Tibial artery (tissue), 4 donors: ENCODE results near the gene XPNPEP1.

ENCODE experiments used
- DNase-seq, 2 donors: peaks; one replicate each; pipeline ENCODE4 v3.0.0-alpha.2; 2019
- H3K27ac ChIP-seq, 2 donors: fragments of 200-600 bp; sonication (generic) in 1 of 2; 1 replicate in 1 of 2; 2 replicates in 1 of 2; pipeline ENCODE4 v1.5.1; 2018 to 2019; ENCODE audit warnings: mild to moderate bottlenecking in 1 of 2
- H3K27me3 ChIP-seq, 2 donors: fragments of 200-600 bp; sonication (generic) in 1 of 2; one replicate each; pipeline versions ENCODE4 v1.5.1 to v1.6.0; 2016 to 2019
- H3K36me3 ChIP-seq, 3 donors: fragments of 200-600 bp; sonication (generic) in 2 of 3; one replicate each; pipeline ENCODE4 v1.5.1; 2016 to 2019; ENCODE audit warnings: mild to moderate bottlenecking in 2 of 3
- H3K4me1 ChIP-seq, 4 donors: fragments of 200-600 bp; sonication (generic) in 2 of 4; 1 replicate in 3 of 4; 2 replicates in 1 of 4; pipeline ENCODE4 v1.5.1; 2016 to 2019
- H3K4me3 ChIP-seq, 2 donors: fragments of 200-600 bp; sonication (generic) in 1 of 2; 1 replicate in 1 of 2; 2 replicates in 1 of 2; pipeline ENCODE4 v1.5.1; 2018 to 2019; ENCODE audit warnings: mild to moderate bottlenecking in 2 of 2
- H3K9me3 ChIP-seq, 3 donors: fragments of 200-600 bp; sonication (generic) in 1 of 3; one replicate each; pipeline ENCODE4 v1.5.1; 2016 to 2019
- CTCF ChIP-seq, 2 experiments: fragments of 200-600 bp in 1 of 2; fragments of 450-650 bp in 1 of 2; IDR thresholded peaks; one replicate each; pipeline ENCODE4 v1.5.1; 2017 to 2019; ENCODE audit warnings: antibody characterized with exemption in 2 of 2, mild to moderate bottlenecking in 1 of 2, moderate library complexity in 1 of 2
- intact Hi-C: fragments of 100-400 bp; cut with DNase I; formaldehyde crosslinking; loops from one replicate; pipeline ENCODE4 v1.15.0; 2023; ENCODE audit warnings: low total_unique reads

Gene XPNPEP1

GRCh38 chr10:109820620-109821405 lies 102.5 kb downstream of the XPNPEP1 start:
- H3K27ac ChIP-seq = no peak overlapping the region
- H3K9me3 ChIP-seq = no peaks in the 10 kb centered on the region
- no peaks in the 10 kb centered on the region for H3K36me3 ChIP-seq
- DNase-seq = no peak
- intact Hi-C loops = no loop called here
- H3K27me3 ChIP-seq = no peaks in the 10 kb centered on the region
- no peak for TF ChIP-seq CTCF (IDR thresholded peaks at IDR 0.05)
- no peak overlapping the region for H3K4me3 ChIP-seq
- no peaks in the 10 kb centered on the region for H3K4me1 ChIP-seq

GRCh38 chr10:109819807-109820206 lies 103.5 kb downstream of the XPNPEP1 start:
- no peaks in the 10 kb centered on the region for H3K36me3 ChIP-seq
- H3K27me3 ChIP-seq = no peaks in the 10 kb centered on the region
- TF ChIP-seq CTCF (IDR thresholded peaks at IDR 0.05) = no peak
- H3K9me3 ChIP-seq = no peaks in the 10 kb centered on the region
- intact Hi-C loops = no loop called here
- H3K4me3 ChIP-seq = no peak overlapping the region
- DNase-seq = no peak
- H3K4me1 ChIP-seq = no peaks in the 10 kb centered on the region
- H3K27ac ChIP-seq = no peak overlapping the region
